ENCODE measurements around the gene F12. TPM values are rescaled to one million over a fixed set of nuclear protein-coding genes. Genes with fewer than 3 reads are reported as not detected.

Gene F12
- total RNA-seq, 1 donor from 2014 or later, result 1.8 TPM

DNA sequence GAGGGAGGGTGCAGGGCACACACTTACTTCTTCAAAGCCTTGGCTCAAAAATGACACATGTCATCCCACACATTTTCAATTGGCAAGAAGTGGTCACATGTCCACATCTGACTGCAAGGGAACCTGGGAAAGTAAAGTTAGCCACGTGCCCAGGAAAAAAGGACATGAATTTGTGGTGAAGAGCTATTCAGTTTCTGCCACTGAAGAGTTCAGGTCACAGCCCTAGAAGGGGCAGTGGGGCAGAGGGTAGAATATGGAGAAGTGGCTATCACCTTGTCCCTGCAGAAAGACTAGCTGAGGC is 53.5 kb downstream of the F12 start:
- no peaks in the 10 kb centered on the region for H3K36me3 Mint-ChIP-seq (ENCODE audit: low read depth)
- TF ChIP-seq, protein P1, sequence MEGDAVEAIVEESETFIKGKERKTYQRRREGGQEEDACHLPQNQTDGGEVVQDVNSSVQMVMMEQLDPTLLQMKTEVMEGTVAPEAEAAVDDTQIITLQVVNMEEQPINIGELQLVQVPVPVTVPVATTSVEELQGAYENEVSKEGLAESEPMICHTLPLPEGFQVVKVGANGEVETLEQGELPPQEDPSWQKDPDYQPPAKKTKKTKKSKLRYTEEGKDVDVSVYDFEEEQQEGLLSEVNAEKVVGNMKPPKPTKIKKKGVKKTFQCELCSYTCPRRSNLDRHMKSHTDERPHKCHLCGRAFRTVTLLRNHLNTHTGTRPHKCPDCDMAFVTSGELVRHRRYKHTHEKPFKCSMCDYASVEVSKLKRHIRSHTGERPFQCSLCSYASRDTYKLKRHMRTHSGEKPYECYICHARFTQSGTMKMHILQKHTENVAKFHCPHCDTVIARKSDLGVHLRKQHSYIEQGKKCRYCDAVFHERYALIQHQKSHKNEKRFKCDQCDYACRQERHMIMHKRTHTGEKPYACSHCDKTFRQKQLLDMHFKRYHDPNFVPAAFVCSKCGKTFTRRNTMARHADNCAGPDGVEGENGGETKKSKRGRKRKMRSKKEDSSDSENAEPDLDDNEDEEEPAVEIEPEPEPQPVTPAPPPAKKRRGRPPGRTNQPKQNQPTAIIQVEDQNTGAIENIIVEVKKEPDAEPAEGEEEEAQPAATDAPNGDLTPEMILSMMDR (IDR thresholded peaks at IDR 0.05), result no peak
- H3K27me3 Mint-ChIP-seq (ENCODE audit: low read depth), result peaks cover 1% of the 10 kb centered on the region
- no peak overlapping the region for H3K4me3 Mint-ChIP-seq (ENCODE audit: unreplicated experiment)
- H3K27ac Mint-ChIP-seq (ENCODE audit: unreplicated experiment), result no peak overlapping the region
- H3K9me3 Mint-ChIP-seq (ENCODE audit: low read depth), result peaks cover 2% of the 10 kb centered on the region
- H3K4me1 Mint-ChIP-seq (ENCODE audit: low read depth), result peaks cover 14% of the 10 kb centered on the region
- no peak for DNase-seq (ENCODE audit: low spot score)

DNA sequence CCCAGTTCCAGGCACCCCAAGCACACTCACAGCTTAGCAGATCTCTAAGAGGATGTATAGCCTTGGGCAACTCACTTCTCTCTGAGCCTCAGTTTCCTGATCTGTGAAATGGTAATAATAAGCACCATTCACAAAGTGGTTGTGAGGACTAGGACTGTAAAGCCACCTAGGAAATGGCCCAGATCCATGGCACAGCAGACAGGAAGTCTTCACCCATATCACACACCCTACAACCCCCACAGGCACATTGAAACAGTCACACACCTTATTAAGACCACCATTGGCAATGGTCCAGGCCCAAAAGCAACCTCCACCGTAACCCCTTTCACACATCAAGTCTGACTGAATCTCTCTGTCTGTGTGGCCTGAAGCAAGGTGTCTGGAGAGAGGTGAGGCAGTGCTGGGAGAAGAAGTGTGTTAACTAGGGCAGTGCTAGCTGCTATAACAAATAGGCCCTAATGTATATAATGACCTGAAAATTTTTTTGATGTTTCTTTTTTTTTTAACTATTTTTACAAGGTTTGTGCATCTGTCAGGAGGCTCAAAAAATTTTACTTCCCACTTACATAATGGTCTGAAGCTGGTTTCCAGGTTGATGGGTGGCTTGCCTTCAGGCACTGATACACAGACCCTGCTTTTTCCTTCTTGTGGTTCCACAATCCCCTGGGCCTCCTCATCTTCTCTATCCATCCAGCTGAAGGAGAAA is 54.0 kb downstream of the F12 start:
- peaks cover 19% of the 10 kb centered on the region for H3K4me1 Mint-ChIP-seq (ENCODE audit: low read depth)
- H3K27me3 Mint-ChIP-seq (ENCODE audit: low read depth), result peaks cover 1% of the 10 kb centered on the region
- TF ChIP-seq, protein P1 (IDR thresholded peaks at IDR 0.05), result no peak
- peaks cover 2% of the 10 kb centered on the region for H3K9me3 Mint-ChIP-seq (ENCODE audit: low read depth)
- no peak overlapping the region for H3K27ac Mint-ChIP-seq (ENCODE audit: unreplicated experiment)
- no peaks in the 10 kb centered on the region for H3K36me3 Mint-ChIP-seq (ENCODE audit: low read depth)
- H3K4me3 Mint-ChIP-seq (ENCODE audit: unreplicated experiment), result no peak overlapping the region
- DNase-seq (ENCODE audit: low spot score), result no peak

DNA sequence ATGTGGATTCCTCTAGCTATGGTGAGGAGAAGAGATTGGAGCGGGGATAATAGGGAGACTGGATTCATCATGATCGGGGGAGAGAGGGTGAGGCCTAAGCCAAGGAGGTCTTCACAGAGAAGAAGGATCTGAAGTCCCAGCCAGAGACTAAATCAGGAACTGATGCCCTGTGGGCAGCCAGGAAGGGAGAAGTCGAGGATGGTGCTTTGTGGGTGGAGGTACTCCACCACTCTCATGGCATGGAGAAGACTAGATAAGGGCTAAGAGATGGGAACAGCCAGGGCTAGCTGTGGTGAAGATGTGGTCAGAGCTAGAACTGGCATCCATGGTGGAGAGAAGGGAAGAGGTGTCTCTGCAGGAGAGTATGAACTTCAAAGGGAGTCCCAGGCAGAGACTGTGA is 54.7 kb downstream of the F12 start:
- Mint-ChIP-seq H3K27me3 (ENCODE audit: low read depth) (no peaks in the 10 kb centered on the region), H3K4me3 (ENCODE audit: unreplicated experiment) (no peak overlapping the region), H3K36me3 (ENCODE audit: low read depth) (no peaks in the 10 kb centered on the region), H3K9me3 (ENCODE audit: low read depth) (peaks cover 2% of the 10 kb centered on the region), H3K27ac (ENCODE audit: unreplicated experiment) (no peak overlapping the region), H3K4me1 (ENCODE audit: low read depth) (peaks cover 25% of the 10 kb centered on the region)
- TF ChIP-seq, protein P1 (IDR thresholded peaks at IDR 0.05), result no peak
- no peak for DNase-seq (ENCODE audit: low spot score)

DNA sequence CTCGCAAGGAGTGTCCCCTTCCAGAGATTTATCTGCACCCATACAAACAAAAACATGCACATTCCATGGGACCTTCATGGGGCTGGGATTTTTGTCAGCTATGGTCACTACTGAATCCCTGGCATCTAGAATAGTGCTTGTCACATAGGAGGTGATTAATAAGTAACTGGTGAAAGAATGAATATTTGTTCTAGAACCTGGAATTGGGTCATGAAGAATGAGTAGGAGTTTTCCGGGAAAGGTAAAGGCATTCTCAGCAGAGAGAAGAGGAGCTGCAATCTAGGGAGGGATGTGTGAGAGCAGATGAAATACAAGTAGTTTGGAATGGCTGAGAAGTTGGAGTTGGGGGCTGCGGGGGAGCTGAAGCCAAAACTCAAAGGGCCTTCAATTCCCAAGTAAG is 55.1 kb downstream of the F12 start:
- H3K27ac Mint-ChIP-seq (ENCODE audit: unreplicated experiment), result no peak overlapping the region
- H3K9me3 Mint-ChIP-seq (ENCODE audit: low read depth), result peaks cover 2% of the 10 kb centered on the region
- no peaks in the 10 kb centered on the region for H3K36me3 Mint-ChIP-seq (ENCODE audit: low read depth)
- TF ChIP-seq, protein P1 (IDR thresholded peaks at IDR 0.05), result no peak
- peaks cover 29% of the 10 kb centered on the region for H3K4me1 Mint-ChIP-seq (ENCODE audit: low read depth)
- no peak for DNase-seq (ENCODE audit: low spot score)
- H3K27me3 Mint-ChIP-seq (ENCODE audit: low read depth), result no peaks in the 10 kb centered on the region
- no peak overlapping the region for H3K4me3 Mint-ChIP-seq (ENCODE audit: unreplicated experiment)

DNA sequence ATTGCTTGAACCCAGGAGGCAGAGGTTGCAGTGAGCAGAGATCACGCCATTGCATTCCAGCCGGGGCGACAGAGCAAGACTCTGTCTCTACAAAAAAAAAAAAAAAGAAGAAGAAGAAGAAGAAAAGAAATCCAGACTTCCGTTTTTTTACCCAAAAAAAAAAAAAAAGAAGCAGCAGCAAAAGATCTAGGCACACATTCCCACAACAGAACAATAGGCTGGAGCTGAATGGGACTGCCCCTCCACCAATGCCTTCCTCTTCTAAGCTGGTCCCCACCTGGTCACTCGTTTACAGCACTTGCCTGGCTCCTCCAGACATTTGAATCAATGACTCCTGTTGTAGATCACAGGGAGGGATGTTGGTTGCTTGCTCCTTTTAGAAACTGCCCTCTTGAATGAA is 56.3 kb downstream of the F12 start:
- Mint-ChIP-seq H3K27me3 (ENCODE audit: low read depth) (no peaks in the 10 kb centered on the region), H3K27ac (ENCODE audit: unreplicated experiment) (no peak overlapping the region), H3K4me1 (ENCODE audit: low read depth) (peaks cover 34% of the 10 kb centered on the region), H3K36me3 (ENCODE audit: low read depth) (no peaks in the 10 kb centered on the region), H3K9me3 (ENCODE audit: low read depth) (peaks cover 2% of the 10 kb centered on the region), H3K4me3 (ENCODE audit: unreplicated experiment) (no peak overlapping the region)
- TF ChIP-seq, protein P1 (IDR thresholded peaks at IDR 0.05), result no peak
- no peak for DNase-seq (ENCODE audit: low spot score)

Other genes with a start within 250 kb of the F12 start
- gene RAB24, start 105.8 kb downstream of the F12 start, total RNA-seq, result 31.5 to 37.3 TPM (median 36.7 TPM) in 3 replicates
- gene PRELID1, start 105.8 kb downstream of the F12 start, total RNA-seq, result 102 to 119 TPM (median 109 TPM) in 3 replicates
- gene MXD3, start 97.7 kb downstream of the F12 start, total RNA-seq, result 6.5 to 9.4 TPM (median 8.4 TPM) in 3 replicates
- 76.6 to 128 TPM (median 83.4 TPM) in 3 replicates for gene LMAN2, start 57.9 kb downstream of the F12 start, total RNA-seq
- gene RGS14, start 51.6 kb downstream of the F12 start, total RNA-seq, result 6.8 to 11.6 TPM (median 10.1 TPM) in 3 replicates
- not detected in 3 replicates for gene SLC34A1, start 25.1 kb downstream of the F12 start, total RNA-seq
- gene PFN3, start 8.9 kb downstream of the F12 start, total RNA-seq, result not detected in 3 replicates
- gene GRK6, start 17.1 kb upstream of the F12 start, total RNA-seq, result 19.9 to 26.3 TPM (median 23.8 TPM) in 3 replicates
- gene PRR7, start 37.2 kb upstream of the F12 start, total RNA-seq, result 4.8 to 5.5 TPM (median 5.3 TPM) in 3 replicates
- gene DBN1, start 64.1 kb upstream of the F12 start, total RNA-seq, result 207 to 277 TPM (median 274 TPM) in 3 replicates
- gene PDLIM7, start 88.0 kb upstream of the F12 start, total RNA-seq, result 563 to 633 TPM (median 613 TPM) in 3 replicates
- 4.7 to 7.7 TPM (median 7.5 TPM) in 3 replicates for gene DOK3, start 100.3 kb upstream of the F12 start, total RNA-seq
- gene DDX41, start 107.4 kb upstream of the F12 start, total RNA-seq, result 77.2 to 79.0 TPM (median 78.6 TPM) in 3 replicates
- gene FAM193B, start 145.0 kb upstream of the F12 start, total RNA-seq, result 75.2 to 85.9 TPM (median 79.1 TPM) in 3 replicates
- gene TMED9, start 182.6 kb upstream of the F12 start, total RNA-seq, result 290 to 299 TPM (median 293 TPM) in 3 replicates
- 41.4 to 54.4 TPM (median 43.9 TPM) in 3 replicates for gene B4GALT7, start 190.6 kb upstream of the F12 start, total RNA-seq